GM12864 (cell line): ENCODE measurements around the gene ULK3.

Source experiments
- DNase-seq: peaks from one replicate; pipeline ENCODE4 v3.0.0-alpha.2; 2011; ENCODE audit warnings: low read depth
- H3K4me3 ChIP-seq: 2 replicates; pipeline ENCODE4 v1.5.1; 2011; ENCODE audit warnings: mild to moderate bottlenecking, low read depth, low read length, control low read depth
- TF ChIP-seq, protein P1 (sequence below): IDR thresholded peaks from 2 replicates; pipeline ENCODE4 v1.5.1; 2011; ENCODE audit warnings: low read depth, mild to moderate bottlenecking, moderate library complexity, low read length, control low read depth, inconsistent platforms; ENCODE audit errors: missing control alignments

The ULK3 gene

DNA sequence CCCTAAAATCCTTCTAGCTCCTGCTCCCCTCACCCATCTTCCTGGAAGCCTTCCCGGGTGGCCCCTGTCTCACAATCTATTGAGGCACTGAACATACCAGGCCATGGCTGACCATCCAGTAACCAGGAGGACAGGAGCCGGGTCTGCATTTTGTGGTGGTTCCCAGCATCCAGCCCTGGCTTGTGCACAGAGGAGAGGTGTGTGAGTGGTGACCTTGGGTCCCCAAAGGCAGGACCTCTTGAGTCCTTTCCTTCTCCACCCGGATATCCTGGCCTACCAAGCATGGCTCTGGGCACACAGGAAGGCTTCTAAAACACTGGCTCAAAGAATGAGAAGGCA is 53.2 kb downstream of the ULK3 start:
- H3K4me3 ChIP-seq = peak overlapping the region; percentile 62
- TF ChIP-seq, protein P1, sequence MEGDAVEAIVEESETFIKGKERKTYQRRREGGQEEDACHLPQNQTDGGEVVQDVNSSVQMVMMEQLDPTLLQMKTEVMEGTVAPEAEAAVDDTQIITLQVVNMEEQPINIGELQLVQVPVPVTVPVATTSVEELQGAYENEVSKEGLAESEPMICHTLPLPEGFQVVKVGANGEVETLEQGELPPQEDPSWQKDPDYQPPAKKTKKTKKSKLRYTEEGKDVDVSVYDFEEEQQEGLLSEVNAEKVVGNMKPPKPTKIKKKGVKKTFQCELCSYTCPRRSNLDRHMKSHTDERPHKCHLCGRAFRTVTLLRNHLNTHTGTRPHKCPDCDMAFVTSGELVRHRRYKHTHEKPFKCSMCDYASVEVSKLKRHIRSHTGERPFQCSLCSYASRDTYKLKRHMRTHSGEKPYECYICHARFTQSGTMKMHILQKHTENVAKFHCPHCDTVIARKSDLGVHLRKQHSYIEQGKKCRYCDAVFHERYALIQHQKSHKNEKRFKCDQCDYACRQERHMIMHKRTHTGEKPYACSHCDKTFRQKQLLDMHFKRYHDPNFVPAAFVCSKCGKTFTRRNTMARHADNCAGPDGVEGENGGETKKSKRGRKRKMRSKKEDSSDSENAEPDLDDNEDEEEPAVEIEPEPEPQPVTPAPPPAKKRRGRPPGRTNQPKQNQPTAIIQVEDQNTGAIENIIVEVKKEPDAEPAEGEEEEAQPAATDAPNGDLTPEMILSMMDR = no peak
- no peak for DNase-seq

DNA sequence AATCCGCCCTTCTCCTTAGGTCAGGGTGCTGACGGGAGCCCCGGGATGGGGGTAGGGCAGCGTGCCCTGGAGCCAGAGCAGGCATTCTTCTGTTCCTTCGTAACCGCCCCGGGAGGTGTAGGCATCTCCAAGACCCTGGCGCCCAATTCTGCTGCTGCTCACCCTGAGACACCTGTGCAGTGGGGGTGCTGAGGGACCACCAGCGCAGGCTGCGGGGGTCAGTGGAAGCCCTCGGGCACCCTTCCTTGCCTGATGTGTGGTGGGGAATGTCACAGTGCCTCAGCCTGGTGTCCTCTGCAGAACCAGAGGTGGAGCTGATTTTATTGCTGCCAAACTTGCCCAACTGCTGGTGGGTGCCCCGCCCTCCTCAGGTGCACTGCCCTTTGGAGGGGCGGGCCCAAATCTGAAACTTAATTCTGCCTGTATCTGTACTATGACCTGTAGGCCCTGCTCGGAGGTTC is 53.8 kb downstream of the ULK3 start:
- peak overlapping the region; percentile 62 for H3K4me3 ChIP-seq
- no peak for DNase-seq

DNA sequence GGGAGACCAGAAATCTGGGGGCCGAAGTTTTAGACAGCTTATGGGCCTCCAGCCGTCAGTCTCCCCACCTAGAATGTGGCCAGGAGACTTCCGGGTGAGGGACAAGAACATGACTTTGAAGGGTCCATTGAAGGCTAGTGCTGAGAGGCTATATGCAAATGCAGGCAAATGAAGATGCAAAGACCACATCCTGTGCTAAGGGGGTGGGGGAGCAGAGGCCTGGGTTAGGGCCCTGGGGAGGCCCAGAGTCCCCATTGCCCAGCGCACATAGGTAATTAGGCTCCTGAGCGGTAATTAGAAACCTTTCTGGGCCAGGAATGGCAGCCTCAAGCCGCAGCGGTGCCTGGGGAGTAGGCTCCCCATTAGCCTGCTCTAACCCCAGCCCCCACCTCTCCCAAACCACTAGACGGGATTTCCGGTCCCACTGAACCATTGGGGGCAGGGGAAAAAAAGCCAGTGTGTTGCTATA is 54.2 kb downstream of the ULK3 start:
- TF ChIP-seq, protein P1 = no peak
- peak; percentile 92 for DNase-seq
- peak overlapping the region; percentile 62 for H3K4me3 ChIP-seq

More for the DNA sequence above, 53.8 kb downstream of the ULK3 start:
- TF ChIP-seq, protein P1 = no peak

DNA sequence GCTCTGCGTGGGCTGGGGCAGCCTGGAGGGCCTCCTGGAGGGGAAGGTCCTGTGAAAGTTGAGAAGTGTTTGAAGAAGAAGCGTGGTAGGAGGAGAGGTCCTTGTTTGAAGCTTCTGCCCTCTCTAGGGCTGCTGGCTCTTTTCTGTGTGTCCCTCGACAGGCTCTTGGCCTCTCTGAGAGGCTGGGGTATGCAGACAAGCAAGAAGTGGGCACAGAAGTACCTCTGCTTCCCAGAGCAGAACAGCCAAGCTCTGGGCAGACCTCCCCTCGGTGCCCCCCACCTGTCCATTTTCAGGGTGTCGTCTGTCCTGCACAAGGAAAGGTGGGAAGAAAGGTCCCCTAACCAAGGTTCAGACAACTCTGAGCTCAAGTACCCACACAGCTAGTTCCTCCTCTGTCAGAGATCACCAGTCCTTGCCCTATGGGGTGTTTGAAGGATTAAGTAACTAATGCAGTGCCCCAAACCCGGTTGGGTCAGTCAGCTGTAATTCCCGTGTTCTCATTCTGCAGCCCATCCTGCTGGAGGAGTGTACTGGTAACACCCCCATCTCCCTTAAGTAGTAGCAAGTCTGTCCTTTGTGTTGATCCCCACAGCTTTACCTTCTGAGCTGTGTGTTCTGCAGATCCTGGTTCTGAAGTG is 54.8 kb downstream of the ULK3 start:
- no peak for DNase-seq
- TF ChIP-seq, protein P1 = no peak
- peak overlapping the region; percentile 62 for H3K4me3 ChIP-seq

DNA sequence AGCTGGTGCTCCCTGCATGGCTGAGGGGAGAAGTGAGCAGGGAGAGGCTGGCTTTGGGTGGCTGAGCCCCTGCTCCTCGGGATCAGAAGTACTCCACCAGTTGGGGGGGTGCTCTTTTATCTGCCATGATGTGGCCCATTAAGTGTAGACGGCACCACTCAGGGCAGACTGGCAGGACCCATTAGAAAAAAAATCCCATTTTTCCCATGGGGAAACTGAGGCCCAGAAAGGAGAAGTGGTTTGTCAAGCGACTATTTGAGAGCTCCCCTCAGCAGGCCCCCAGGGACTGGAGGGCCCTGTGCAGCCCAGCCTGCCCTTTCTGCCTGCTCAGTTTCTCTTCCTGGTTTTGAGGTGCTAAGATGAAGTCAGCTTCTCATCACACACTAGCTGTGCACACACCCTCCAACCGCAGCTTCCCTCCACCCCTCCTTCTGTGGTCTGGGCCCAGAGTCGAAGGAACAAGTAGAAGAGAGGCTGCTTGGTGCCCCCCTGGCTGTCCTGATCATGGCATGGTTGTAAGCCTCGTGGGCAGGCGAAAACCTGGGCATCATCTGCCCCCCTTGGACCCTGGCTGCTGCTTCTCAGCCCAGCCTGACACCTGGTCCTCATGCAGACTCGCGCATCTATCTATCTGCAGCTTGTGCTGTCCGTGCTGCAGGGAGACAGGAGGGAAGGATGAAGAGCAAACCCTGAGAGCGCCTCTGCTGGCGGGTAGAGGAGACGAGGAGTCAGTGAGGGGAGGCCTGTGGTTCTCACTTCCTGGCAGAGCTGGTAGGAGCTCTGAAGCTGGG is 55.5 kb downstream of the ULK3 start:
- TF ChIP-seq, protein P1 = peak; percentile 89
- peak; percentile 96 for DNase-seq
- H3K4me3 ChIP-seq = peak overlapping the region; percentile 95

DNA sequence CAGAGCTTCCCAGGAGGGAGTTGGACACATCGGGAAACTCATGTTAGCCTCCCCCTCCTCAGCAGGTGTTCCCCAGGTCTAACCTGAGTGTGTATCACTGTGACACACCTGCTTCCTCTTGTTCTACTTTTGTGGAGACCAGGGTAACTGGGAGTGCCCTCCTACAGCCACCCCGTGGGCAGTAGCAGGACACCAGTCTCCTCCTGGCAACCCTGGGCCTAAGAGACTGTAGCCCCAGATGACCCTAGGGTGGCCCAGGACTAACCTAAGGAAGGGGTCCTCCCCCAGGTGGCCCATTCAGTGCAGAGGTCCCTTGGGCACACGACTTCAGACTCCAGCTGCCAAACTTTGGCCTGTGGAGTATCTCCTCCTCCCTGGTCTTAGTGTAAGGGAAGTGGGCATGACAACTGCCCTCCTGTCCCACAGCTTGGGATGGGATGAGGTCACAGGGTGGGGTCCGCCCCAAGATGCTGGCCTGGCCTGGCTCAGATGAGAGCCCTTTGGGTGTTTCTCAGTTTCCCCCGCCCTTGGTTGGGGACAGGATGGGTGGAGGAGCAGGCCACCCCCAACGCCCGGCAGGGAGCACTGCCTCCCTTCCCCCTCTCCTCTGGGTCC is 56.3 kb downstream of the ULK3 start:
- peak overlapping the region; percentile 95 for H3K4me3 ChIP-seq
- TF ChIP-seq, protein P1 = no peak
- no peak for DNase-seq
